Neural crest cell (in vitro differentiated cells): Measurements from ENCODE around the gene PTPRG. TPM values are rescaled to one million over a fixed set of nuclear protein-coding genes. Genes with fewer than 3 reads are reported as not detected.

Experiments
- DNase-seq: peaks from one replicate; pipeline ENCODE4 v3.0.0; 2021; ENCODE audit warnings: low read depth, mixed read lengths, low spot score
- H3K27ac Mint-ChIP-seq: one replicate; pipeline ENCODE4 v1.8.0; 2021; ENCODE audit warnings: mild to moderate bottlenecking, mixed read lengths; ENCODE audit not compliant: unreplicated experiment
- H3K27me3 Mint-ChIP-seq: 2 replicates; pipeline ENCODE4 v1.8.0; 2021; ENCODE audit warnings: low read depth, mild to moderate bottlenecking, mixed read lengths
- H3K36me3 Mint-ChIP-seq: 2 replicates; pipeline ENCODE4 v1.8.0; 2021; ENCODE audit warnings: low read depth, mild to moderate bottlenecking, mixed read lengths
- H3K4me1 Mint-ChIP-seq: 2 replicates; pipeline ENCODE4 v1.8.0; 2021; ENCODE audit warnings: mixed read lengths
- H3K4me3 Mint-ChIP-seq: one replicate; pipeline ENCODE4 v1.8.0; 2021; ENCODE audit warnings: mild to moderate bottlenecking, mixed read lengths
- H3K9me3 Mint-ChIP-seq: 2 replicates; pipeline ENCODE4 v1.8.0; 2021; ENCODE audit warnings: mixed read lengths
- CTCF ChIP-seq: fragments of 200-600 bp; sonication (generic); conservative IDR thresholded peaks from 2 replicates; pipeline ENCODE4 v1.5.0; 2021; ENCODE audit warnings: antibody characterized with exemption, mild to moderate bottlenecking
- total RNA-seq: library from RNA; stranded (reverse); gene quantifications from 2 replicates; pipeline ENCODE4 v1.2.1, GENCODE V29; 2021

Gene PTPRG
- total RNA-seq, 1 donor from 2014 or later: 41.2 TPM

DNA sequence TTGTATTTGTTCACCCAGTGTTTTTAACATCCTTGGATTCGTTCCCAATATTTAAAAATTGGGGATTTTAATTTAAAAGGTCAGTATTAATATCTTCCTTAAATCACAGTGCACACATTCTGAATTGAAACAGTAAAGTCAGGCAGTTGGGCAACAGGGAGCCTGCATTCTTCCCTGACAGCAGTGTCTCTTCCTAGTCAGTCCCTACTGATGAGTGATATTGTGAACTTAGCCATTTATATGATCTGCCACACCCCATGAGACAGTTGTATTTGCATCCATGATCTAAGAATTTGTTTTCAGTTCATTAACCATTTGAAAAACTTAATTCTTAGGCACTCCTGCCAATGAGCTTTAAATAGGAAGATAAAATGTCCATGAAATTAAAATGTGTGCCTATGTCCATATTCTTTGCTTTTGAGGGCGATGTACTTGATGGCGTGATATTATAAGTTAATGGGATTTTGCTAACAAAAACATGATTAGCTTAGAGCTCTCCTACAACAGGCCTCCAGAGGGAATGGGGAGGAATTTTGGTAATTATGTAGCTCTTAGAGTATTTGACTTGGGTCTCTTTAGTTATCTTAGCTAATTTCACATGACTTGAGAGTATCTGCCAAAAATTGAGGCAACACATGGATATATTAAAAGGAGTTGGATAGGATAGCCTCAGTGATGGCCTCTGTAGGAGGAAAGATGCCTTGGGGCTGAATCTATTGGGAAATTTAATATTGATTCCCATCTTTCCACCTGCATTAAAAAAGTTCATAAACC is 219.3 kb downstream of the PTPRG start:
- no peak for DNase-seq
- Mint-ChIP-seq H3K4me1 (peaks cover 4% of the 10 kb centered on the region), H3K27me3 (no peaks in the 10 kb centered on the region), H3K4me3 (no peak overlapping the region), H3K27ac (no peak overlapping the region), H3K9me3 (peaks cover 7% of the 10 kb centered on the region), H3K36me3 (peaks cover 10% of the 10 kb centered on the region)
- TF ChIP-seq CTCF: no peak

- H3K27me3 Mint-ChIP-seq: no peaks in the 10 kb centered on the region
- H3K4me3 Mint-ChIP-seq: no peak overlapping the region
- no peak for TF ChIP-seq CTCF
- H3K36me3 Mint-ChIP-seq: peaks cover 13% of the 10 kb centered on the region
- no peak overlapping the region for H3K27ac Mint-ChIP-seq
- DNase-seq: no peak
- peaks cover 4% of the 10 kb centered on the region for H3K4me1 Mint-ChIP-seq
- H3K9me3 Mint-ChIP-seq: peaks cover 9% of the 10 kb centered on the region
These were observed 222.8 kb downstream of the PTPRG start for GRCh38 chr3:61783993-61784718.

DNA sequence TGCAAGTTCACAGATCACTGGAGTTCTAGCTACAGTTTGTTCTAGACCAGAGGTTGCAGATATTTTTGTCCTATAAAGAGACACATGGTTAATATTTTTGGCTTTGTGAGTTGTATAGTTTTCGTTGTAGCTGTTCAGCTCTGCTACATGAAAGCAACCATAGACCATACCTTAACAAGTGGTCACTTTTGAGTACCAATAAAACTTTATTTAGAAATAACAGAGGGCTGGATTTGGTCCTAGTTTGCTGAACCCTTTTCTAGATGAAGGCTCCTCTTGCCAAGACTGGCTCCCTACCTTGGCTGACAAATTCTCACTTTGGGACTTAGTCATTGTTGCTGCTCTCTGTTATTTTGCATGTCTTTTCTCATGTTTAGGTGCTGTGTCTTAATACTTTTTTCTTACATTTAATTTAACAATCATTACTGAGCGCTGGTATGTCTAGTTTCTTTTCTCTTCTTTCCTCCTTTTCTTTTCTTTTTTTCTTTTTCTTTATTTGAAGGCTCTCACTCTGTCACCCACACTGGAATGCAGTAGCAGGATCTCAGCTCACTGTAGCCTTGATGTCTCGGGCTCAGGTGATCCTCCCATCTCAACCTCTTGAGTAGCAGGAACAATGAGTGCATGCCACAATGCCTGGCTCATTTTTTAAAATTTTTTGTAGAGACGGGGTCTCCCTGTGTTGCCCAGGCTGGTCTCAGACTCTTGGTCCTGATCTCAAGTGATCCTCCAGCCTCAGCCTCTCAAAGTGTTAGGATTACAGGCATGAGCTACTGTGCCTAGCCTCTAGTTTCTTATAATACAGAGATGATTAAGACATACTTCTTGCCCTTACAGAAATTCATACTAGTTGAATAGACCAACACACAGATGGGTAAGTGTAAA is 227.5 kb downstream of the PTPRG start:
- Mint-ChIP-seq H3K4me3 (no peak overlapping the region), H3K27me3 (no peaks in the 10 kb centered on the region), H3K36me3 (peaks cover 3% of the 10 kb centered on the region), H3K27ac (no peak overlapping the region), H3K4me1 (no peaks in the 10 kb centered on the region), H3K9me3 (peaks cover 4% of the 10 kb centered on the region)
- no peak for DNase-seq
- no peak for TF ChIP-seq CTCF

GRCh38 chr3:61789861-61790260 is 228.5 kb downstream of the PTPRG start:
- Mint-ChIP-seq H3K27me3 (no peaks in the 10 kb centered on the region), H3K27ac (no peak overlapping the region), H3K9me3 (peaks cover 3% of the 10 kb centered on the region), H3K4me1 (no peaks in the 10 kb centered on the region), H3K36me3 (peaks cover 3% of the 10 kb centered on the region), H3K4me3 (no peak overlapping the region)
- no peak for TF ChIP-seq CTCF
- no peak for DNase-seq

- Mint-ChIP-seq H3K27me3 (no peaks in the 10 kb centered on the region), H3K36me3 (peaks cover 3% of the 10 kb centered on the region), H3K9me3 (peaks cover 3% of the 10 kb centered on the region), H3K4me3 (no peak overlapping the region), H3K27ac (no peak overlapping the region), H3K4me1 (no peaks in the 10 kb centered on the region)
- TF ChIP-seq CTCF: no peak
- no peak for DNase-seq
These were observed 229.0 kb downstream of the PTPRG start for GRCh38 chr3:61790411-61790810.
